ENCODE data around the gene ZNF821. TPM values are rescaled to one million over a fixed set of nuclear protein-coding genes. Genes with fewer than 3 reads are reported as not detected.

Gene ZNF821
- total RNA-seq, 4 donors from 2014 or later, result 7.4 to 17.6 (median 12.1) TPM

DNA sequence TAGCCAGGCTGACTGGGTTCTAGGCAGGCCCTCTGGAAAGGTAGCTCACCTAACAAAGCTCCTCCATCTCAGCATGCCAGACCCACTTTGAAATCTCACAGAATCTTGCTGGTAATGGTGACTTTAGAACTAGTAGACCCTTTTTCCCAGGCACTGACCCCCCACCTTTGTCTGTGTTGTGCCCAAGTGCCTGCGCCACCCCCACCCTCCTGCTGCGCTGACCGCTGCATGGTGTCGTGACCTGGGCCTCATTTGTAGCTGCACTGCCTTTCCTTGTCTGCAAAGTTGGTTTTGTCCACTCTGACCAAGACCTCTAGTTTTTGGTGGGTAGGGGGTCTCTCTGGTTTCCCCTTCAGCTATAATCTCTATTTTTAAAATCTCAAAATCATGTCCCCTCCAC is 31.4 kb downstream of the ZNF821 start:
- H3K4me3 ChIP-seq, result no peak overlapping the region
- H3K27ac ChIP-seq, result no peak overlapping the region
- 92% methylated on average over 2 of the region's 4 CpGs for WGBS
- no peaks in the 10 kb centered on the region for H3K9me3 ChIP-seq
- TF ChIP-seq POLR2A (IDR thresholded peaks at IDR 0.05) (no peak), EP300 (IDR thresholded peaks at IDR 0.05) (no peak), POLR2AphosphoS5 (IDR thresholded peaks at IDR 0.05) (no peak)
- TF ChIP-seq, protein P1, sequence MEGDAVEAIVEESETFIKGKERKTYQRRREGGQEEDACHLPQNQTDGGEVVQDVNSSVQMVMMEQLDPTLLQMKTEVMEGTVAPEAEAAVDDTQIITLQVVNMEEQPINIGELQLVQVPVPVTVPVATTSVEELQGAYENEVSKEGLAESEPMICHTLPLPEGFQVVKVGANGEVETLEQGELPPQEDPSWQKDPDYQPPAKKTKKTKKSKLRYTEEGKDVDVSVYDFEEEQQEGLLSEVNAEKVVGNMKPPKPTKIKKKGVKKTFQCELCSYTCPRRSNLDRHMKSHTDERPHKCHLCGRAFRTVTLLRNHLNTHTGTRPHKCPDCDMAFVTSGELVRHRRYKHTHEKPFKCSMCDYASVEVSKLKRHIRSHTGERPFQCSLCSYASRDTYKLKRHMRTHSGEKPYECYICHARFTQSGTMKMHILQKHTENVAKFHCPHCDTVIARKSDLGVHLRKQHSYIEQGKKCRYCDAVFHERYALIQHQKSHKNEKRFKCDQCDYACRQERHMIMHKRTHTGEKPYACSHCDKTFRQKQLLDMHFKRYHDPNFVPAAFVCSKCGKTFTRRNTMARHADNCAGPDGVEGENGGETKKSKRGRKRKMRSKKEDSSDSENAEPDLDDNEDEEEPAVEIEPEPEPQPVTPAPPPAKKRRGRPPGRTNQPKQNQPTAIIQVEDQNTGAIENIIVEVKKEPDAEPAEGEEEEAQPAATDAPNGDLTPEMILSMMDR (IDR thresholded peaks at IDR 0.05), result no peak
- peaks cover 22% of the 10 kb centered on the region for H3K4me1 ChIP-seq
- no peaks in the 10 kb centered on the region for H3K27me3 ChIP-seq
- peaks cover 60% of the 10 kb centered on the region for H3K36me3 ChIP-seq
- no peak for DNase-seq (ENCODE audit: low spot score in 2 of 2)

DNA sequence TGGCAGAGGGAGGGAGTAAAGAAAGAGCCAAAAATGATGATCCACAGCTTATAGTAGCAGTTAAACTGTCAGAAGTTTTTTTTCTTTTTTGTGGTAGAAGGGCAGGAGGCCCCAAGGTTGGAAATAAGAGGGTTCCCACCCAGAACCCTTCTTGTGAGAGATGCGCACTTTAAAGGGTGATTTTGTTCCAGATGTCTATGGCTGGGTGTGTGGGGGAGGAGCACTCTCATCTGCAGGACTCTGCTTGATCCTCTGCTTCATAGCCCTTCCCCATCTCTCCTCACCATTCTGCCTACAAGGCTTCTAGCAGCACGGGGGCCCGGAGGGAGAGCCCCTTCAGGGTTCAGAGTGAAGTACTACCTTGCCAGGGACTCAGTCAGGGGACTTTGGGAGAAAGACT is 31.8 kb downstream of the ZNF821 start:
- no peaks in the 10 kb centered on the region for H3K9me3 ChIP-seq
- DNase-seq (ENCODE audit: low spot score in 2 of 2), result no peak
- WGBS, result 78% methylated on average over 3 of the region's 3 CpGs
- peaks cover 60% of the 10 kb centered on the region for H3K36me3 ChIP-seq
- no peak overlapping the region for H3K27ac ChIP-seq
- H3K4me1 ChIP-seq, result peaks cover 26% of the 10 kb centered on the region
- no peak overlapping the region for H3K4me3 ChIP-seq
- TF ChIP-seq EP300 (IDR thresholded peaks at IDR 0.05) (no peak), POLR2A (IDR thresholded peaks at IDR 0.05) (no peak), POLR2AphosphoS5 (IDR thresholded peaks at IDR 0.05) (no peak)
- TF ChIP-seq, protein P1 (IDR thresholded peaks at IDR 0.05), result no peak
- H3K27me3 ChIP-seq, result no peaks in the 10 kb centered on the region

DNA sequence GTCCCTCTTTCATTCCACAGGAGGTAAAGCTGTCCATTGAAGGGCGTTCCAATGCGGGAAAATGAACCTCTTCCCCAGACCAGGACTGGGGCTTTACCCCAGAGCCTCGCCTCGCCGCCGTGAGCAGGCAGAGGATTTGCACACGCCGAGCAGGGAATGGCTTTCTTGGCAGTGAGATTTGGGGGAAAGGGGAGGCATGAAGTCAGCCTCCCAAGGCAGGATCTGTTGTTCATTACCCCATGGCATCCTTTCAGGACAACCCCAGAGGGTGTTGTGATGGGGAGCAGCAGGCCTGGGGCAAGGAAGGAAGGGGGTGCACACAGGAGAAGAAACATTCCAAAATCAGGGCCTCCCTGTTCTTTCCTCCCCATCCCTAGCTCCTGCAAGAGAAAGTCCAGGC is 32.2 kb downstream of the ZNF821 start:
- no peak for DNase-seq (ENCODE audit: low spot score in 2 of 2)
- no peak overlapping the region for H3K27ac ChIP-seq
- H3K36me3 ChIP-seq, result peaks cover 60% of the 10 kb centered on the region
- no peak for TF ChIP-seq POLR2AphosphoS5 (IDR thresholded peaks at IDR 0.05)
- TF ChIP-seq EP300 (IDR thresholded peaks at IDR 0.05), result no peak
- no peak for TF ChIP-seq POLR2A (IDR thresholded peaks at IDR 0.05)
- TF ChIP-seq, protein P1 (IDR thresholded peaks at IDR 0.05), result no peak
- 86% methylated on average over 6 of the region's 8 CpGs for WGBS
- H3K4me1 ChIP-seq, result peaks cover 31% of the 10 kb centered on the region
- H3K4me3 ChIP-seq, result no peak overlapping the region
- no peaks in the 10 kb centered on the region for H3K27me3 ChIP-seq
- no peaks in the 10 kb centered on the region for H3K9me3 ChIP-seq

DNA sequence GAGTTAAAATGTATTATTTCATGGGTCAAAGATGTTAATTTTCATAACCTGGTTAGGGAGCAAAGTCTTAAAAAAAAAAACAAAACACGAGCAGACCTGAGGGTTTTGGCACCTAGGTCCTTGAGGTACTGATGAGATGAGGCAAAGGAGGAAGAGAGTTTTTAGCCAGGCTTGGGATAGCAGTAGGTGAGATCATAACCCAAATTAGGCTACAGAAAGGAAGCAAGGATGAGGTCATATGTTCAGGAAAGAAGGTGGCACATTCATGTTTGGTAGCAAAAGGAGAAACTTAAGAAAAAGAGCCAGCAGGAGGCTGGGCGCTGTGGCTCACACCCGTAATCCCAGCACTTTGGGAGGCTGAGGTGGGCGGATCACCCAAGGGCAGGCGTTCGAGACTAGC is 35.4 kb downstream of the ZNF821 start:
- peaks cover 49% of the 10 kb centered on the region for H3K36me3 ChIP-seq
- TF ChIP-seq EP300 (IDR thresholded peaks at IDR 0.05) (no peak), POLR2A (IDR thresholded peaks at IDR 0.05) (no peak), POLR2AphosphoS5 (IDR thresholded peaks at IDR 0.05) (no peak)
- TF ChIP-seq, protein P1 (IDR thresholded peaks at IDR 0.05), result no peak
- H3K4me1 ChIP-seq, result peaks cover 23% of the 10 kb centered on the region
- 78% methylated on average over 6 of the region's 6 CpGs for whole genome bisulfite sequencing
- H3K27ac ChIP-seq, result no peak overlapping the region
- no peak overlapping the region for H3K4me3 ChIP-seq
- no peak for DNase-seq (ENCODE audit: low spot score in 2 of 2)
- H3K9me3 ChIP-seq, result no peaks in the 10 kb centered on the region
- H3K27me3 ChIP-seq, result no peaks in the 10 kb centered on the region

DNA sequence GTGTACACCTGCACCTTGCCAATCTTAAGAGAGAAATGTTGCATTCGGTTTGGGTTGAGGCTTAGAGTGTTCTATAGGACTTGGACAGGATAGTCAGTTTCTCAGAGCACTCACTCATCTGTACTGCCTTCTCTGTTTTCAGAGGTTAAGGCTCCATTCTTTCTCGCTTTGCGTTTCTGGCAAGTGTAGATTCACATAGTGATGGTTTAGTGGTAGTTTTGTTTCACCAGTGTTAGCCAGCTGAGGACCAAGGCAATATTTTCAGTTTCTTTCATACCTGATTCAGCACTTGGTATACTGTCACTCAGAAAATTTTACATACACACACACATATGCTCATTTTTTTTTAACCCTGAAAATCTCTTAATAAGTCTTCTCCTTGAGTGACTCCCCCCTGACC is 36.9 kb downstream of the ZNF821 start:
- peak overlapping the region; percentile 97 for H3K4me3 ChIP-seq
- H3K9me3 ChIP-seq, result no peaks in the 10 kb centered on the region
- WGBS, result 51% methylated on average over 3 of the region's 3 CpGs
- no peak overlapping the region for H3K27ac ChIP-seq
- H3K27me3 ChIP-seq, result no peaks in the 10 kb centered on the region
- TF ChIP-seq POLR2A (IDR thresholded peaks at IDR 0.05), result no peak
- no peak for TF ChIP-seq EP300 (IDR thresholded peaks at IDR 0.05)
- TF ChIP-seq POLR2AphosphoS5 (IDR thresholded peaks at IDR 0.05), result no peak
- TF ChIP-seq, protein P1 (IDR thresholded peaks at IDR 0.05), result no peak
- peaks cover 23% of the 10 kb centered on the region for H3K4me1 ChIP-seq
- peaks cover 34% of the 10 kb centered on the region for H3K36me3 ChIP-seq
- no peak for DNase-seq (ENCODE audit: low spot score in 2 of 2)

Data from suprapubic skin (tissue), 4 donors.